ENCODE data around the gene TBC1D14.

- TF ChIP-seq CTCF (IDR thresholded peaks at IDR 0.05 in 8 of 11, conservative IDR thresholded peaks at IDR 0.05 in 3 of 11) (no peak), POLR2AphosphoS5 (IDR thresholded peaks at IDR 0.05) (no peak), POLR2A (IDR thresholded peaks at IDR 0.05) (no peak)
Observed at GRCh38 chr4:7073059-7073458, 163.4 kb downstream of the TBC1D14 start.

Data from spleen (tissue), 7 donors.